ENCODE measurements around the gene STK25.

DNA sequence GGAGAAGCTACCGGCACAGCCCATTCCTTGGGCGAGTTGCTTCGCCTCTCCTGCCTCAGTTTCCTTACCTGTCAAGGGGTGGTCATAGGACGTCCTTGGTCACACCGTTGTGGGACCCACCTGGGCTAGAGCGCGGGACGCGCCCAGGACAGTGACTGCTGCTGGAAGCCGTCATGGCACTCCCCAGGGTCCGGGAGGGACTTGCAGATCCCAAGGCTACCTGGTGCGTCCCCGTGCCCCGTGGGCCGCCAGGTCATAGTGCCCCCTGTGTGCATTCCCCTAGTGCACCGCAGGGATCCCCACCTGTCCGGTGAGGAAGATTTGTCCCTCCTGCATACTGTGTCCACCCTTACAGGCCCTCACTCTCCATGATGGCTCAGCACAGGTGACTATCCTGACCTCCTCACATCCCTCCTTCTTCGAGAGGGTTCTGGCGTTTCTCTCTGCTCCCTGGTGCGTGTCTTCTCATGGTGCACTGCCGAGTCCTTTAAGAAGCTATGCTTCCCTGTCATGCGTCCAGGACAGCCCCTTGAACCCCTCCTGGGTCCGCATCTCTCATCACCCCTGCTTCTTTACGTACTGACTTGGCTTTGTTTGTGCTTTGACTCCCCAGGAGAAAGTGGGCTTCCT, 886 bp upstream of the STK25 start:
- no peak for TF ChIP-seq POLR2A (IDR thresholded peaks at IDR 0.05)
- TF ChIP-seq, protein P1, sequence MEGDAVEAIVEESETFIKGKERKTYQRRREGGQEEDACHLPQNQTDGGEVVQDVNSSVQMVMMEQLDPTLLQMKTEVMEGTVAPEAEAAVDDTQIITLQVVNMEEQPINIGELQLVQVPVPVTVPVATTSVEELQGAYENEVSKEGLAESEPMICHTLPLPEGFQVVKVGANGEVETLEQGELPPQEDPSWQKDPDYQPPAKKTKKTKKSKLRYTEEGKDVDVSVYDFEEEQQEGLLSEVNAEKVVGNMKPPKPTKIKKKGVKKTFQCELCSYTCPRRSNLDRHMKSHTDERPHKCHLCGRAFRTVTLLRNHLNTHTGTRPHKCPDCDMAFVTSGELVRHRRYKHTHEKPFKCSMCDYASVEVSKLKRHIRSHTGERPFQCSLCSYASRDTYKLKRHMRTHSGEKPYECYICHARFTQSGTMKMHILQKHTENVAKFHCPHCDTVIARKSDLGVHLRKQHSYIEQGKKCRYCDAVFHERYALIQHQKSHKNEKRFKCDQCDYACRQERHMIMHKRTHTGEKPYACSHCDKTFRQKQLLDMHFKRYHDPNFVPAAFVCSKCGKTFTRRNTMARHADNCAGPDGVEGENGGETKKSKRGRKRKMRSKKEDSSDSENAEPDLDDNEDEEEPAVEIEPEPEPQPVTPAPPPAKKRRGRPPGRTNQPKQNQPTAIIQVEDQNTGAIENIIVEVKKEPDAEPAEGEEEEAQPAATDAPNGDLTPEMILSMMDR (IDR thresholded peaks at IDR 0.05): no peak

Data from testis (tissue), 2 donors.